Neural progenitor cell (in vitro differentiated cells): ENCODE measurements around the gene GPRC5A.

Experiments used
- EZH2 ChIP-seq: fragments of 200-600 bp; sonication (generic); IDR thresholded peaks from 2 replicates; pipeline ENCODE4 v1.6.1; 2017; ENCODE audit warnings: antibody characterized with exemption, mild to moderate bottlenecking, moderate library complexity
- TF ChIP-seq, protein P1 (sequence below): fragments of 200-600 bp; sonication (generic); IDR thresholded peaks from 2 replicates; pipeline ENCODE4 v1.5.1; 2017; ENCODE audit warnings: antibody characterized with exemption, mild to moderate bottlenecking

DNA sequence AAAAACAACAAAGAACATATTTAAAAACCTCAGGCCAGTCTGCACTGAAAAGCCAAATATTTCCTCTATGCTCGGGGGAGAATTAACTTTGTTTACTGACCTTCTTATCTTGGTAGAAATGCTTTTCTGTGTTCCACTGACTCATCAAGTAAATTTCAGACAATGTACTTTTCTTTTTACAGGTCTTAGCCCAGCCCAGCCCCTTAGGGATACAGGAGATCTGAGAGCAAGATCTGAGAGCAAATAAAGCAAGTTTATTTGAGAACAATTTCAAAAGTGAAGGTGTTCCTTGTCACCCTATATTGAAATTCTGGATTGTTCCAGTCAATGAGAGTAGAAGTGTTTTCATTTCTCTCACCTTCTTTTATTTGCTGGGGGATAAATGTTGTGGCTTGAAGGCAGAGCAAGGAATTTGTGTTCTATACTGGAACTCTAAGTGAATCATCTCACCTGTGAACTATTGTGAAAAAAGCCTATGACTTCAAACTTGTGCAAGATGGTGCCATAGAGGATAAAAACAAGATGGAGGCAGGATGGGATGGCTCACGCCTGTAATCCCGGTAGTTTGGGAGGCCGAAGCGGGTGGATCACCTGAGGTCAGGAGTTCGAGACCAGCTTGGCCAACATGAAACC lies 7.9 kb upstream of the GPRC5A start:
- TF ChIP-seq, protein P1, sequence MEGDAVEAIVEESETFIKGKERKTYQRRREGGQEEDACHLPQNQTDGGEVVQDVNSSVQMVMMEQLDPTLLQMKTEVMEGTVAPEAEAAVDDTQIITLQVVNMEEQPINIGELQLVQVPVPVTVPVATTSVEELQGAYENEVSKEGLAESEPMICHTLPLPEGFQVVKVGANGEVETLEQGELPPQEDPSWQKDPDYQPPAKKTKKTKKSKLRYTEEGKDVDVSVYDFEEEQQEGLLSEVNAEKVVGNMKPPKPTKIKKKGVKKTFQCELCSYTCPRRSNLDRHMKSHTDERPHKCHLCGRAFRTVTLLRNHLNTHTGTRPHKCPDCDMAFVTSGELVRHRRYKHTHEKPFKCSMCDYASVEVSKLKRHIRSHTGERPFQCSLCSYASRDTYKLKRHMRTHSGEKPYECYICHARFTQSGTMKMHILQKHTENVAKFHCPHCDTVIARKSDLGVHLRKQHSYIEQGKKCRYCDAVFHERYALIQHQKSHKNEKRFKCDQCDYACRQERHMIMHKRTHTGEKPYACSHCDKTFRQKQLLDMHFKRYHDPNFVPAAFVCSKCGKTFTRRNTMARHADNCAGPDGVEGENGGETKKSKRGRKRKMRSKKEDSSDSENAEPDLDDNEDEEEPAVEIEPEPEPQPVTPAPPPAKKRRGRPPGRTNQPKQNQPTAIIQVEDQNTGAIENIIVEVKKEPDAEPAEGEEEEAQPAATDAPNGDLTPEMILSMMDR: no peak
- no peak for TF ChIP-seq EZH2
